HuH-7.5 (cell line): ENCODE results near the gene ANK2.

Experiments
- DNase-seq: peaks from one replicate; pipeline ENCODE4 v3.0.0; 2011; ENCODE audit warnings: low spot score

The ANK2 gene

DNA sequence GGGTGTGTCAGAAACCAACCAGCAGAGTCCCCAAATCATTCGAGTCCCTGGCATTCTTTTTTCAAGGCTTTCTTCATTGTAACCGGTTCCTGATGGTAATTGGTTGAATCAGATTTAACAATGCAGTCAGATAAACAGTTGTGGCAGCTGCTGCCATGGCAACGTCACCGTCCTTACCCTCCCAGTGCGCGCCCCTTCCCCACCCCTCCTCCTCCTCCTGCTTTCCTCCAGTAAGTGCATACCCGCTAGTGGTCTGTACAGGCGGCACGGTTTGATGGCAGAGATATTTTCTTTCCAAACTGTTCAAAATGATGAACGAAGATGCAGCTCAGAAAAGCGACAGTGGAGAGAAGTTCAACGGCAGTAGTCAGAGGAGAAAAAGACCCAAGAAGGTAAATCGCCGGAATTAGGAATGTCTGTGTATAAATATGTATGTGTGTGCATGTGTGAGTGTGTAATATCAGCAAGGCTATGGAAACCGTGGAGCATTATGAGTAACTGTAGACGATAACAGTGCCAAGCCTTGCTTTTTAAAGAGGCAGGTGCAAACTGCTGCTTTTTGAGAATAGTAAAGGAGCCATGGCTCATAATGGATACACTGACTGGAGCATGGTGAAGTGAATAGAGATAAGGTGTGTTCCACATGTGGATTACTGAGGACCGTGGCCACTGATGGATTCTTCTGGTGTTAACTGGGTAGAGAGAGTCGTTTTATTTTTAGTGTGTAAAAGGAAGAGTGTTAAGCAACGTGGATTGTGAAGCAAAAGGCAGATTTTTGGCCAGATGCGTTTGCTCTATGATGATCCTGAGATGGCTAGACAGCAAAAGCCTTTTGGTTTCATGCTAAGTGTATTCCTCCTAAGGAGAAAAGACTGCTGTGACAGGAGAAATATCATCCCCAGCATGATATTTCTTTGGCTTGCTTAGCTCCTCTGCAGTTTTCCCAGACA, at the start of gene ANK2:
TSS of gene ANK2 (plus strand) at position 233 of the 950 bp plus-strand sequence. CDS start at position 309, 76 bp downstream.
- no peak for DNase-seq

DNA sequence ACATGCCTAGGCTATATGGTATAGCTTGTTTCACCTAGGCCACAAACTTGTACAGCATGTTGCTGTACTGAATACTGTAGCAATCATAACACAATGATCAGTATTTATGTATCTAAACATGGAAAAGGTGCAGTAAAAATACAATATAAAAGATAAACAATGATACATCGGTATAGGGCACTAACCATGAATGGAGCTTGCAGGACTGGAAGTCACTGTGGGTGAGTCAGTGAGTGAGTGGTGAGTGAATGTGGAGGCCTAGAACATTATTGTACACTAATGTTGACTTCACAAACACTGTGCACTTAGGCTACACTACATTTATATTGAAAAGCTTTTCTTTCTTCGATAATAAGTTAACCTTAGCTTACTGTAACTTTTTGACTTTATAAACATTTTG, 45.6 kb upstream of the ANK2 start:
- no peak for DNase-seq

DNA sequence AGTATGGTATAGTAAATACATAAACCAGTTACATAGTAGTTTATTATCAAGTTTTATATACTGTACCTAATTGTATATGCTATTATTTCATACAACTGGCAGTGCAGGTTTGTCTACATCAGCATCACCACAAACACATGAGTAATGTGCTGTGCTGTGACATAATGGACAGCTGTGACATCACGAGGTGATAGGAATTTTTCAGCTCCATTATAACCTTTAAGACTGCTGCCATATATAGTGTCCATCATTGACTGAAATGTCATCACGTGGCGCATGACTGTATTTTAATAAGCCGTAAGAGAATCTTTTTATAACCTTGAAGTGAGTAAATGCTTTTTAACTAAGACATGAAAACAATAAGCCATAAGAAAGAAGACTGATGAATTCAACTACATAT, 44.8 kb upstream of the ANK2 start:
- no peak for DNase-seq

DNA sequence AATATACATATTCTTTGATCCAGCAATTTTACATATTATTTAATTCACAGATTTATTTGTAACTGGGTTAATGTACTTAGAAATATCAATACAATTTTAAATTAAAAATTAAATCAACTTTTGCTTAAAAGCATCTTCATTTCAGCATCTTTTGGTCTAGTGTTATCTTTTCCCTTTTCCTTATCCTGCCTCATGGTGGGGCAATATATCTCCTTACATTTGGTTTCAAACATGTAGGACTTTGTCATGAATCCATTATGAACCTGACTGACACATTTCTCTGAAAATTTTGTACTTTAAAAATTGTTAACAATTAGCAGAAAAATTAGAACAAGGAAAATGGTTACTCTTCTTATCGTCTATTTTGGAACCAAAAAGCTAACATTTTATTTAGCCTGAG, 42.8 kb upstream of the ANK2 start:
- no peak for DNase-seq

DNA sequence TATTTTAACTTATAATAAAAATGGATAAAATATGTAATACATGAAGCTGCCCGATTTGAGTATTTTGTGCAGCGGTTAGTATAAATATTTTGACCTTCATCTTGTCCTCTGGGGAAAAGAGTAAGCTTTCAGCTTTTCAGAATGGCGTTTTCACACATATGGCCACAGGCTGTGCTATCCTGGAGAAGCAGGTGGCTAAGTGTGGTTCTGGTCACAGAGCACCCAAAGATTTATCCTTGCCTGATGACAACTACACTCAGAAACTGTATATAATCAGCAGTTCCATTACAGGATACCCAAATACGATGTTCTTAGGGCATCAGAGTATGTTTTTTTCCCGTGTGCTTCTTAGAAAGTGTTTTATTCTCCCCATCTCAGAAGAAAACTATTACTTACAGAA, 42.3 kb upstream of the ANK2 start:
- DNase-seq: no peak

DNA sequence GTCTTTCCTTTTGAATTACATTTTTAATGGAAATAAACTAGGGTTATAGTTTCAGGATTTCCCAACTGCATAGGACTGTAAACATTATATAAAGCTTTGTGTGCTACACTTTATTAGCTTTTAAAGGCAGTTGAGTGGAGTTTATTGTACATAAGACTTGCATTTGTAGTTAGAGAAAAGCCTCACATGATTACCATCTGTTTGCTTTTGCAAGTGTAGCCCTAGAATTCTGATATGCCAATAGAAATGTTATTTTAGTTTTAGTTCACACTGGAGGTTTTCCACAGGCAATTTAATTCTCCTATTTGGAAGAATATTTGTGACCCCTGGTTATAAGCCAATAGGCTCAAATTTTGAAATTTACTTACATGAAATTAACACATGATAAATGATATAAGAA, 41.3 kb upstream of the ANK2 start:
- DNase-seq: no peak

DNA sequence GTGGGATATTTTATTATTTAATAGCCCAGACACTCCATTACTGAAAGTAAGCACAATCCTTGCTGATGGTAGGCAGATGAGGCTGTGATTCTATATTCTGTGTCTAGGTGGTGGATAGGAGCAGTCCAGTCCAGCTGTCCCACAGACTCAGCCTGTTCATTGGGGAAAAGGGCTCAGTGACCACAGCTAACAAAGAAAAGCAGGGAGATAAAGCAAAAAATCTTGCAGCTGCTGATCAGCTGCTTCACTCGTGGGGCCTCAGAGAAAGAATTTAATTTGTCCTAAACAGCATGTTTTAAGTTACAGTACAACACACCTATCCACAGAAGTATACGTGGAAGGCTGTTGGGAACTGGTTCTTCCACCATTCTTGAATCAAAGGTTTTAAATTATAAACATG, 40.7 kb upstream of the ANK2 start:
- DNase-seq: no peak

DNA sequence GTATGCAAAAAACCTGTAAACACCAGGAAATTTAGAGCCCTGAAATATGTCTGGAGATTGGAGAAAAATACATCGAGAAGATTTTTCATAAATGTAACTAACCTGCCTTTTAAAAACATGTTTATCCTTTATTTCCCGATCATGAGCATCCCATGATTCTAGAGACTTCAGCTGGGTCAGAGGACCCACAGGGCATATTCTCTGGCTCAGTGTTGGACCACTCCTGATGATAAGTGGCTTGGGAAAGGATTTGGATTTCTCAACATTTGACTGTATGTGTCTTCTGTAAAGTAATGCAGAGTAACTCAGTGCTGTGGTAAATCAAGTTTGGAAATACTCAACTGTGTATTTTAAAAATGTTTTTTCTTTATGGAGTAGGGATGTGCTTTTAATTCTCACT, 40.0 kb upstream of the ANK2 start:
- DNase-seq: no peak

DNA sequence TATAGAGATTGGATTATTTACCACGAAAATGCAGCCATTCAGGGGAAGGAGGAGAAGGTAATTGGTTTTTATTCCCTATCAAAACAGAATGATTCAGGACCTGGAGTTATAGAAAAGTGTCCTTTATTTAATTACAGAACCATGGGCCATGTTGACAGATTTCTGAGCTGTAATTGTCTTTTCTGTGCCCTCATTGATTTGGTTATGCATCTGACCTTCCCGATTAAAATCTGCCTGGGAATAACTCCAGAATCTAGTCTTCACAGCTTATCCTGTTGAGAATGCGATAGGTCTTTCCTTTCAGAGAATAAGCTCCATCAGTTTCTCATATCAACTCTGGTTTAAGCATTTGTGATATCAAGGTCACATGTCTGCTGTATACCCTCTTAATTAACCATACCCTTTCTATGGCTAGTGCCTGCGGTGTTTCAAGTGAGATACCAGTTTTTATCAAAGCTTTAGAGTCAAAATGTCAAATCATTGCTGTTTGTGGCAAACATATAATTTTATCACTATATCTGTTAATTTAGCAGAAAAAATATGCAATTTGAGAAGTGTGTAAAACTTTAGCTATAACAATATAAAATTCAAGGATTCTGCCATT, 37.2 kb upstream of the ANK2 start:
- no peak for DNase-seq

DNA sequence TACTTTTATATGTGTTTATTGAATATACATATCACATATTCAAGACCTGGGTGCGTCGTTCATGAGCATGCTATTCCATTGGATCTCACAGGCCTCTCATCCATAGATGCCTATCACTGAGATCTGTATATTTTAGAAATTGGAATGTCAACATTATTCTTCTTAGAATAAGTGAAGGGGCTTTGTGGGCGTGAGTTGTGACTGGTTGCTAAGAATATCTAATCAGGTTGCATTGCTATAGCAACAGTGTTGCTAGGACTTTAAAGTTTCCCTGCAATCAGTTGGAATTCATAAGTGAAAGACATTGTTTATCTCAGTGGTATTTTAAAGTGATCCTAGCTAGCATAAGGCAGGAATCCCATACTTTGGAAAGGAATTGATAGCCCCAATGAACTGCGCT, 36.7 kb upstream of the ANK2 start:
- no peak for DNase-seq

DNA sequence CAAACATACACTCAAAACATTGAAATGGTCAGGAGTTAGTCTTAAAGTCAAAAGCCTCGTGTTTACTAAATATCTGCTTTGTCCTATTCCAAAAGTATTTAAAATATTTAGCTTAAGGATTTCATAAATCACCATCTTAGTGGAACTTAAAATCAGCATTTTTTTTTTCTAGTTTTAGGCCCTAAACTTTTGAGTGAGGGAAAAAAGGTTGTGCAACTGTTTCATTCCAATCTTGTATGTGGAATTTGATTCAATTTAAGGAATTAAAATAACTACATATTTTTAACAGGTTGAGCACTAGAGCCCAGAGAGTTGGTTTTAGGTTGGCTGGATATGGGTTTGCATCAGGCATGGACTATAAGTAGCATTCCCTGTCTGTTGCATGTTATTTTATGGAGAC, 35.7 kb upstream of the ANK2 start:
- no peak for DNase-seq

DNA sequence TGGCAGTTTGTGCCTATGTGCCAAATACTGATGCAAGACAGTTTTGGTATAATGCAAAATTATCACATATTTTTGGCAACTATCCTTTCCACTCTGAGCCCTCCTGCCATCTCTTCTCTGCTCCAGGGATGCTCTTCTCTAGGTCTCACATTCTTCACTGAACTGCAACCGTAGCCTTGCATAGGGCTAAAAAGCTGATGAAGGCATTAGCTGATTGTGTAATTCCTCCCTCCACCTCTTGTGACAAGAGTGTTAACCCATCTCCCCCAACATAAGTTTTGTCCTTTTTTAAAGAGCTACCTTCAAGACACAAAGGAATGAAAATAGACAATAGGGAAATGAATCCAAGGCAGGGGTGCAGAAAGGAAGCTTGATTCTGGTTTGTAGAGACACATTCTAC, 33.1 kb upstream of the ANK2 start:
- no peak for DNase-seq

DNA sequence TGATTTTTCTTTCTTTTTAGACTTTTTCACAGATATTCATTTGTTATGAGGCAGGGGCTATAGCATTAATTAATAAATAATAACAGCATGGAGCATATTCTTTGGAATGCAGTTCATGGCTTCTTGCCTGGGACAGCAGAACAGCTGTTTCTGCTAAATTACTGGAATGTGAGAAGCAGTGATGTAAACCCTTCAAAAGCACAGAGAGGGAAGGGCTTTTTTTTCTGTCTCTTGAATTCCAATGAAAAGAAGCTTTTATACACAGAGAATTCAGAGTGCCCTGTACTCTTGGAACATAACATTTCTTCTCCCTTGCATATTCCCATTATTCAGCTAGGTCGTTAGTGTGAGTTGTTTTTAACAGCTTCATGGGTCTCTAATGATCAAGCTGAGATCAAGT, 28.5 kb upstream of the ANK2 start:
- no peak for DNase-seq

DNA sequence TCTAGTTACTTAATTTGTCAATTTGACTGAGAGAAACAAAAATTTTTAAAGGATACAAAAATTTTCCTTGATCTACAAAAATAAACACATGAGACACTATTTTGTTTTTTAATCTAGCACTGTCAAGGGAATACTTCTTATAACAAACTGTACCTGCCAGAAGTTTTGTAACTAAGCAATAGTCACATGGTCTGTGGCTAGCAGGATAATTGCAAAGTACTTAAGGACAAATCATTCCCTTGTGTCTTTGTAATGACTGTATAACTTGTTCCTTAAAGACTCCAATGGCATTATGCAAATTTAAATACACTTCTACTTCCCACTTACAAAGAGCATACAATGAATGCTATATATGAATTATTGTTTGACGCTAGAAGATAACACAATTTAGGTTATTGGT, 25.1 kb upstream of the ANK2 start:
- no peak for DNase-seq

DNA sequence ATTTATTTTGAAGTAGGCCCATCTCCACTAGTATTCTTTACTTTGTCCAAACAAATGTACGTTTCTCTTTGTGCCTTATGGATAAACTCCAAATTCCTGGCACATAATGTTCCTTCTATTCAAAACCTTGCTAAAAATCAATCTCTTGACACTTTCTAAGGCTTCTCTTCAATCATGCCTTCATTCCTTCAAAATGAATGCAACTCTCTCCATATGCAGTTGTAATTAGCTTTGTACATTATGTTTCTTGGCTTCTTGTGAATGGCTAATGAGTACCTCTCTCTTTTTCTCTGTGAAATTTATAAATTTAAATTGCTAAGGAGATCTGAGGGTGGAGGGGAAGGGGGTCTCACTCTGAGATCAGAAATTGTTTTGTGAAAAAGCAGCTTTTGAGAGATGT, 24.0 kb upstream of the ANK2 start:
- no peak for DNase-seq

DNA sequence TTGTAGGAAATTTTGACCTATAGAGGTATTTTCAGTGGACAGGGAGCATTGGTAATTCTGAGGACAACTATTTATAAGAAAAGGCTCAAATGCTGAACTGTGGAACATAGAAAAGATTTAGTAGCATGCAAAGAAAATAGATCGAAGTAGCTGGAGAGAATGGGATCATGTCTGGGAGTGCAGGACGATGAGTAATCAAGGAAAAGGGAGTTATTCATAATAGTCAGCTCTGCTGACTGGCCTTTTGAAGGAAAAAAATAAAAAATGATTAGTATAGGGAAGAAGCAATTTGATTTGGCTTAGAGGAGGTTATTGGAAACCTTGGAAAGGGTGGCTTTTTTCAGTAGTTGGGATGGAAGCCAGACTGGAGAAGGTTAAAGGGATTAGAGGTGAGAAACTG, 22.9 kb upstream of the ANK2 start:
- no peak for DNase-seq

DNA sequence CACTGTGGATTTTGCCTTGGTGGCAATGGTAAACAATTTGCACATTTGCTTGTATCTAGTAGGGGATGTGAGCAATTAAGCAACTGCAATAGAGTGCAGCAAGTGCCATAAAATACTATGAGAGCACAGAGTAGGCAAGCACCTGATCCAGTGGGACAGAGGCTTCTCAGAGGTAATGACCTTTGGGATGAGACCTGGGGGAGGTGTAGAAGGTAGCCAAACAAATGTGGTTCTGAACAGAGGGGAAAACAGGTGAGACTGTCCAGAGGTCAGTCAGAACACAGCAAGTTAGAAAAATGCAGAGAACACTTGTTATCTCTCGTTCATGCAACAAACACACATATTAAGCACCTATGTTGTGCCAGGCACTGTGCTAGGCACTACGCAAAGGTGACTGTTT, 21.4 kb upstream of the ANK2 start:
- DNase-seq: no peak

DNA sequence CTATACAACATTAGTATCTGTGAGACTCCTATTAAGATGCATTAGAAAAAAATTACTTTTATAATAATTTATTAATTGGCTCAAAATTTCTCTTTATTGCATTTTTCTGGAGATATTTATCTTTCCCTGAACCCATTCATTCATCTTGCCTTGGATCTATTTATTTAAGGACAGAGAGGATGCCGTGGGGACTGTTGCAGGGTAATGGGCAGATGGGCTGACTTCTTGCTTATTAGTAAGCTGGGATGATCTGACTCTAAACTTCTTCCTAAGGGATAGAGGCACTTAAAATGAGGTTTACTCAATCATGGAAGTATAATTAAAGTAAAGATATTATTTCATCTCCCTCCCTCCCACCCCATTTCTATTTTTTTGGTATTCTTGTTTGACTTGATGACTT, 18.2 kb upstream of the ANK2 start:
- DNase-seq: no peak

DNA sequence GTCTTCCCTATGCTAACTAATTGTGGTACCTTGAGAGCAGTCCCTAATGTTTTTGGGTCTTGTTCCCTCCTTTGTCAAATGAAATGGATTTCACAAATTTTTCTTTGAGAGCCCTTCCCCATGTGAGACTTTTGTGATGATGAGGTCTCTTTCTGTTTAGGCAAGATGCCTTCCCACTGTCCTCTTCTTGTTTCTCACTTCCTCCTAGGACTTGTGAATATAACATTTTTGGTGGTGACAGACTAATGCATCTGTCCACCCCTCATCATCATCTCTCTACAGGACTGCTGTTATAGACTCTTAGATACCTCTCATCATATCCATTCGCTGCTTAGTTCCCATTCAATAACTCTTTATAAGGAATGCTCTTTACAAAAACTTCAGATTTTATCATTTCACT, 8.7 kb upstream of the ANK2 start:
- DNase-seq: no peak

DNA sequence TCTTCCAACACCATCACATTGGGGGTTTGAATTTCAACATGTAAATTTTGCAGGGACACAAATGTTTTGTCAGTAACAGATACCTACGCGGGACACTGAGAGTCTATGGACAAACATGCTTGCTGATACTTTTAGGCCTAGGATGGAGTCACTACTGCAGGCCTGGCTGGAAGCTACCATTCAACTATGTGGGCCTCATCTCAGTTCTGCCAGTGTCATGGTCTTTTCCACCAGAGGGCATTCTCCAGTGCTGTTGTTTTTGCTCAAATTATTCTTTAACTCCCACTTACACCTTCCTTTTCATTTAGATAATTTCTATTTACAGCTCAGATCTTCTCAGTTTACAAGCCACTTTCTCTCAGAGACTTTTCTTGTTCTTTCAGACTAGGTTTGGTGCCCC, 7.0 kb upstream of the ANK2 start:
- DNase-seq: no peak

DNA sequence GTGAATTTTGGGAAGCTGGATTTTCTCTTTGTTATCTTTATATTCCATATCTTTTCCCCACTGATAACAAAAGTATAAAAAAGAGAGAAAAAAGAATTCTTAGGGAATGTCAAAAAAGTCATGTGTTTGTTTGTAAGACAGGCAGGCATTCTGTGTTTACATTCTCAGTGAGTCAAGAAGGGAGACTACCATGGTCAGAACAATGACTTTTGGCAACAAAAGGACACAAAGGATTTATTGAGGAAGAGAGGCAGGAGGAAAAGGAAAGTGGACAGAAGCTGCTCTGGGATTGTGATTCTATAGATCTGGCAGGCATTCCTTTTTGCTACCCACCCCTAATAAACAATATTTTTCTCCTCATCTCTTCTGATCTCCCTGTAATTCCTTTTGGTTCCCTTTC, 5.9 kb upstream of the ANK2 start:
- no peak for DNase-seq

DNA sequence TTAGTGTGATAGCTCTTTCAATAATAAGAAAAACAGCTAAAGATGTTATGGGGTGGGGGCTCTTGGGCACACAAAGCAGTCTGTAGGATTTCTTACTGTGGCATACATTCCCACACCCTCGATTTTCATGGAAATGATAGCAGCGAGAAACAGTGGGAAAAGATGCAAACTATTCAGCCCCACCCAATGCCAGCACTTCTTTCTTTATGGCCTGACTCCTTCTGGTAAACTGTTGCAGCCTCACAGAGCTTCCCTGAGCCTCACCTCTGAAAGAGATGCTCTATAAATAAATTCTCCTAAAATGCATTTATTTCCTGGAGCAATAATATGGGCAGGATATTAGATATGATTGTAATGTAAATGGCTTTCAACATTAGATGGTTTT, 910 bp downstream of the ANK2 start:
- DNase-seq: no peak

DNA sequence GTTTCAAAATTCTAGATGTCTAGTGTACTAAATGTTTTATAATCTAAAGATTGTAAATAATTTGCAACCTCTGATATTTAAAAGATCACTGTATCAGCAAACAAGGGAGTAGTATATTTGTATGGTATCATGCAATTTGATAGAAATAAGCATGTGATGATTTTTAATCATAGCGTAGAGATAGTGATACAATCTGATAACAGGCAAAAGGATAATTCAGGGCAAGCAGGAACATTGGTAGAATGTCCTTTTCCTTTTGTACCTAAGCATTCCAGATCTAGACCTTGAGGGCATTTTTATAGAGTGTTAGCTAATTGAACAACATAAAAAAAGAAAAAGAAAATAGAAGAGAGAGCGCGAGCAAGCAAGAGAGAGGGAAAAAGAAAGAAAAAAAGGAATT, 1.4 kb downstream of the ANK2 start:
- DNase-seq: no peak

DNA sequence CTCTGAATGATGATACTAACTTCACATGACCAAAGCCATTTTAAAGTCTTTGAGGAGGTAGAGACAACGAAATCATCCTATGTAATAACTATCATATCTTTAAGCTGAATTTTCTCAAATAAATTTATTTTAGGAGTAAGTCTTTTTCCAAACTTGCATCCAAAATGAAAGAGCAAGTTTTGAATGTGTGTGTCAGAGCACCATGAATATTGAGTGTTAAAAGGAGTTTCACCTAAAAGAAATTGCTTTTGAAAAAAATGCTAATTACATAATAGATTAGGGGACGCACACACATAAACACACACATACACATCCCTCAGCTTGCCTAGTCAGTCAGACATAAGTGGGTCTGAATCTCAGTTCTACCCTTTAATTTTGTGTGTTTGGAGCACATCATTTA, 1.9 kb downstream of the ANK2 start:
- no peak for DNase-seq
